GM12878 (cell line): Measurements from ENCODE around the gene LMOD1. TPM values are rescaled to one million over a fixed set of nuclear protein-coding genes. Genes with fewer than 3 reads are reported as not detected.

Experiments used
- ATAC-seq: fragments of 200-7000 bp; cut with Tn5 transposase; 3 replicates; pipeline ENCODE4 v1.9.1; 2020; ENCODE audit warnings: mild to moderate bottlenecking, moderate library complexity
- BruUV-seq: library from RNA; stranded (reverse); fragments of 400-500 nt; replicated peaks from 2 replicates; lab custom pipeline; 2021; lab: Mats Ljungman, UMichigan
- CTCF ChIA-PET: fragments of 300-600 bp; sonication (Branson Sonifier 250); formaldehyde crosslinking; extraction: SDS; loops from one replicate; lab custom pipeline; 2021; ENCODE audit warnings: inconsistent platforms; lab: Yijun Ruan, JAX
- POLR2A ChIA-PET: fragments of 350-600 bp; formaldehyde crosslinking; extraction: SDS; loops from one replicate; lab custom pipeline; 2021; ENCODE audit warnings: inconsistent platforms; lab: Charles Lee
- RAD21 ChIA-PET: fragments of 300-600 bp; sonication (Branson Sonifier 250); formaldehyde crosslinking; loops from one replicate; lab custom pipeline; 2023; ENCODE audit warnings: antibody characterized with exemption; ENCODE audit not compliant: unreplicated experiment; lab: Charles Lee
- SMC1A ChIA-PET: fragments of 300-600 bp; sonication (Branson Sonifier 250); formaldehyde crosslinking; loops from one replicate; lab custom pipeline; 2023; ENCODE audit not compliant: unreplicated experiment, uncharacterized antibody; lab: Charles Lee
- DNase-seq: peaks from one replicate; pipeline ENCODE4 v3.0.0-alpha.2; 2011; ENCODE audit warnings: low read depth, low spot score
- FAIRE-seq: peaks from 3 replicates; lab custom pipeline; 2011; peaks lifted over from hg19 to GRCh38; lab: Jason Lieb, UNC
- H2AFZ ChIP-seq: 2 replicates; pipeline ENCODE4 v1.6.0; 2011; ENCODE audit warnings: low read depth, low read length, control low read depth; ENCODE audit not compliant: control insufficient read depth
- H3K27ac ChIP-seq: 2 replicates; pipeline ENCODE4 v1.5.1; 2011; ENCODE audit warnings: control low read depth; ENCODE audit not compliant: control insufficient read depth, insufficient read depth
- H3K27me3 ChIP-seq, 2 experiments: replicated peaks in 1 of 2; 2 replicates each; pipeline versions ENCODE4 v1.6.0 to v1.6.1; 2011; ENCODE audit warnings: low read length in 1 of 2; ENCODE audit not compliant: control insufficient read depth in 2 of 2, insufficient read depth in 2 of 2
- H3K36me3 ChIP-seq, 2 experiments: 2 replicates each; pipeline ENCODE4 v1.5.1; 2011; ENCODE audit warnings: low read length in 1 of 2; ENCODE audit not compliant: control insufficient read depth in 2 of 2, insufficient read depth in 2 of 2
- H3K4me1 ChIP-seq: 2 replicates; pipeline ENCODE4 v1.6.1; 2011; ENCODE audit warnings: mild to moderate bottlenecking, low read length, moderate library complexity, mixed read lengths; ENCODE audit not compliant: control insufficient read depth, insufficient read depth
- H3K4me2 ChIP-seq: 2 replicates; pipeline ENCODE4 v1.6.0; 2011; ENCODE audit warnings: control low read depth; ENCODE audit not compliant: control insufficient read depth, insufficient read depth
- H3K4me3 ChIP-seq: fragments of 200-600 bp; sonication (generic); 2 replicates; pipeline ENCODE4 v1.5.1; 2016
- H3K79me2 ChIP-seq: 2 replicates; pipeline ENCODE4 v1.6.0; 2011; ENCODE audit warnings: low read length; ENCODE audit not compliant: control insufficient read depth, insufficient read depth
- H3K9ac ChIP-seq: 2 replicates; pipeline ENCODE4 v1.8.0; 2011; ENCODE audit warnings: low read length, control low read depth, mixed read lengths; ENCODE audit not compliant: control insufficient read depth, insufficient read depth
- H3K9me3 ChIP-seq: replicated peaks from 3 replicates; pipeline ENCODE4 v1.5.1; 2011; ENCODE audit warnings: mild to moderate bottlenecking, low read length; ENCODE audit not compliant: control insufficient read depth, insufficient read depth
- H4K20me1 ChIP-seq: 2 replicates; pipeline ENCODE4 v1.6.0; 2011; ENCODE audit not compliant: control insufficient read depth, insufficient read depth
- ATF2 ChIP-seq: IDR thresholded peaks from 2 replicates; pipeline ENCODE4 v1.6.1; 2012; ENCODE audit warnings: low read length, inconsistent platforms
- CBX3 ChIP-seq: fragments of 200-600 bp; sonication (generic); IDR thresholded peaks from 2 replicates; pipeline ENCODE4 v1.6.1; 2016; ENCODE audit warnings: low read depth, borderline replicate concordance
- EED ChIP-seq: sonication (generic); IDR thresholded peaks from 2 replicates; pipeline ENCODE4 v1.6.1; 2016; ENCODE audit warnings: antibody characterized with exemption, low read depth
- FOXM1 ChIP-seq: IDR thresholded peaks from 2 replicates; pipeline ENCODE4 v1.6.1; 2012; ENCODE audit warnings: low read depth, mild to moderate bottlenecking, inconsistent platforms, low read length, moderate library complexity
- GABPA ChIP-seq: IDR thresholded peaks from 2 replicates; pipeline ENCODE4 v1.6.1; 2014; ENCODE audit warnings: antibody characterized with exemption, low read depth, mild to moderate bottlenecking, inconsistent platforms
- HCFC1 ChIP-seq: fragments of 150-350 bp; IDR thresholded peaks from 2 replicates; pipeline ENCODE4 v1.6.1; 2014; ENCODE audit warnings: low read length
- HSF1 ChIP-seq: fragments of 150-350 bp; IDR thresholded peaks from 2 replicates; pipeline ENCODE4 v1.6.1; 2014; ENCODE audit warnings: mild to moderate bottlenecking, low read depth, low read length
- KAT2A ChIP-seq: conservative IDR thresholded peaks from 2 replicates; pipeline ENCODE4 v1.6.1; 2011; ENCODE audit warnings: low read depth, low read length; ENCODE audit not compliant: control insufficient read depth
- KLF5 ChIP-seq: fragments of 450-650 bp; IDR thresholded peaks from 2 replicates; pipeline ENCODE4 v1.6.1; 2014; ENCODE audit warnings: mild to moderate bottlenecking; ENCODE audit not compliant: partially characterized antibody
- NFXL1 ChIP-seq: fragments of 450-650 bp; IDR thresholded peaks from 2 replicates; pipeline ENCODE4 v1.6.1; 2017; ENCODE audit warnings: antibody characterized with exemption, mild to moderate bottlenecking, borderline replicate concordance
- NFYA ChIP-seq: IDR thresholded peaks from 2 replicates; pipeline ENCODE4 v1.6.1; 2011; ENCODE audit warnings: low read depth, mild to moderate bottlenecking, low read length, improper control_type of control experiment, borderline replicate concordance
- NR2C2 ChIP-seq: IDR thresholded peaks from 2 replicates; pipeline ENCODE4 v1.6.1; 2011; ENCODE audit warnings: borderline replicate concordance, low read depth; ENCODE audit not compliant: control insufficient read depth, insufficient read length
- POLR2AphosphoS2 ChIP-seq: IDR thresholded peaks from 2 replicates; pipeline ENCODE4 v1.6.1; 2011; ENCODE audit warnings: low read depth, mild to moderate bottlenecking, low read length, improper control_type of control experiment, moderate library complexity
- RBBP5 ChIP-seq: fragments of 200-600 bp; sonication (generic); conservative IDR thresholded peaks from 2 replicates; pipeline ENCODE4 v1.6.1; 2016
- SMARCA5 ChIP-seq: fragments of 450-650 bp; IDR thresholded peaks from 2 replicates; pipeline ENCODE4 v1.6.1; 2017; ENCODE audit warnings: mild to moderate bottlenecking
- SMC3 ChIP-seq: IDR thresholded peaks from 2 replicates; pipeline ENCODE4 v1.6.1; 2011; ENCODE audit warnings: low read length, improper control_type of control experiment, borderline replicate concordance
- WGBS: methylation state at CpG from one replicate; pipeline ENCODE4 v1.1.6; 2016; ENCODE audit warnings: low lambda C conversion rate; ENCODE audit not compliant: insufficient replicate concordance, insufficient coverage; ENCODE audit errors: missing lambda C conversion rate; 5-methylcytosine and 5-hydroxymethylcytosine counted together
- in situ Hi-C: fragments of 300-500 bp; cut with MboI; formaldehyde crosslinking; loops from 9 replicates; pipeline ENCODE4 v1.14.3; 2018; ENCODE audit warnings: mixed read lengths
- intact Hi-C: fragments of 100-400 bp; cut with micrococcal nuclease; formaldehyde crosslinking; loops from one replicate; pipeline ENCODE4 v1.14.2; 2022; ENCODE audit not compliant: unreplicated experiment
- polyA plus RNA-seq, 11 experiments: library from polyadenylated mRNA; depleted of rRNA in 4 of 11; unstranded in 6 of 11; stranded (reverse) in 5 of 11; fragments of >200 nt; fragmentation: Nextera tagmentation in 4 of 11; fragmentation: Illumina TruSeq in 1 of 11; extraction: Ambion mirVana in 4 of 11; extraction: Trizol in 1 of 11; gene quantifications; 1 replicate in 1 of 11; 2 replicates in 10 of 11; pipeline versions ENCODE4 v1.2.1 to v1.2.3, GENCODE V29; 2011 to 2016; ENCODE audit warnings: inconsistent platforms in 2 of 11, missing spikeins in 2 of 11, low read depth in 1 of 11
- total RNA-seq, 4 experiments: library from RNA; depleted of rRNA in 3 of 4; stranded (reverse); fragments of >200 nt in 3 of 4; fragmentation: Illumina TruSeq in 1 of 4; extraction: Trizol in 1 of 4; gene quantifications; 2 replicates each; pipeline versions ENCODE4 v1.2.1 to v1.2.3, GENCODE V29; 2013 to 2021
- TF ChIP-seq, protein P1 (sequence below): fragments of 450-650 bp; IDR thresholded peaks from 2 replicates; pipeline ENCODE4 v1.6.1; 2016; ENCODE audit warnings: mild to moderate bottlenecking

LMOD1 gene
- total and polyA plus RNA-seq, 10 of the 15 experiments (the other 5 are each of a cell fraction or from before 2014, with no cell fraction given), result 0.15 TPM; not detected in 9

DNA sequence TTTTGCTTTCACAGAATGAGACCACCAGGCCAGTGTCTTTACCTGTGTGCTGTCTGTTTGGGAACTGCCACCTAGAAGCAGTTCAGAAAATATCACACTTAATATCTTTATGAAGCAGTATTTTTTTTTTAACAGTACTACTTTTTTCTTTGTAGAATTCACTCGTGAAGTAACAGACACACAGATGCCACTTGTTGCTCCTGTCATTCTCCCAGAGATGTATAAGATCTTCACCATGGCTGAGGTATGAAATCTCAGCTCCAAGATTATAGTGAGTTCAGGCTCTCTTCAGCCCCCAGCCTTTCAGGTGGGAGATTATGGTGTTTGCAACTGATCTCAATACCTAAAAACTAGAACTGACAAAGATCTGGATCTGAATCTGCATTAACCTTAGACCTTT lies 94.4 kb downstream of the LMOD1 start (continued):
- TF ChIP-seq, protein P1, sequence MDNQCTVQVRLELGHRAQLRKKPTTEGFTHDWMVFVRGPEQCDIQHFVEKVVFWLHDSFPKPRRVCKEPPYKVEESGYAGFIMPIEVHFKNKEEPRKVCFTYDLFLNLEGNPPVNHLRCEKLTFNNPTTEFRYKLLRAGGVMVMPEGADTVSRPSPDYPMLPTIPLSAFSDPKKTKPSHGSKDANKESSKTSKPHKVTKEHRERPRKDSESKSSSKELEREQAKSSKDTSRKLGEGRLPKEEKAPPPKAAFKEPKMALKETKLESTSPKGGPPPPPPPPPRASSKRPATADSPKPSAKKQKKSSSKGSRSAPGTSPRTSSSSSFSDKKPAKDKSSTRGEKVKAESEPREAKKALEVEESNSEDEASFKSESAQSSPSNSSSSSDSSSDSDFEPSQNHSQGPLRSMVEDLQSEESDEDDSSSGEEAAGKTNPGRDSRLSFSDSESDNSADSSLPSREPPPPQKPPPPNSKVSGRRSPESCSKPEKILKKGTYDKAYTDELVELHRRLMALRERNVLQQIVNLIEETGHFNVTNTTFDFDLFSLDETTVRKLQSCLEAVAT, result no peak

DNA sequence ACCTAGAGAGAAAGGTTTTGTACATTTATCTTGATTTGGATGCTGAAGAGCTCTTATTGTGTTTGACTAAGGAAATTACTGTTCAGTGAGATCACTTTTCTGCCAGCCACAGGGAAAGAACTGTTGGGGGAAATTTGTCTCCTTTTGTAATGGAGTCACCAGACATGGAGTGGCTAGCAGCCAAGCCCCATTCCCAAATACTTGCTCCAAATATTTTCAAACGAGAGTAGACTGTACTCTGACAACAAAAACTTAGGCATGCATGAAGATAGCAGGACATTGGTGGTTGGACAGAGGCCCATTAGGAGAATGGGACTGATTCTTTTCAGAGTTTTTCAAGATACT lies 96.3 kb downstream of the LMOD1 start:
- Histone ChIP-seq H4K20me1 (no peaks in the 10 kb centered on the region), H3K9me3 (no peaks in the 10 kb centered on the region), H3K4me1 (no peaks in the 10 kb centered on the region), H3K79me2 (peaks cover 10% of the 10 kb centered on the region), H3K27ac (no peak overlapping the region), H3K9ac (no peak overlapping the region), H2AFZ (no peak overlapping the region)
- intact Hi-C loops (no loop called here), in situ Hi-C loops (no loop called here)
- BruUV-seq, result no TSS peak
- ChIA-PET SMC1A (interaction anchor here (0.7 kb wide), 1 partner anchor 609 kb away, joined by 3 read pairs; no protein-coding TSS in a partner anchor), RAD21 (no interaction called here), CTCF (interaction anchor here (0.6 to 1.9 kb wide), 6 partner anchors 18 to 1083 kb away, joined by 3 to 10 read pairs (median 5); no protein-coding TSS in a partner anchor)
- TF ChIP-seq POLR2AphosphoS2, result no peak
- TF ChIP-seq SMARCA5, result no peak
- no peak for TF ChIP-seq NR2C2
- TF ChIP-seq SMC3, result no peak
- no peak for TF ChIP-seq GABPA
- no peak for TF ChIP-seq HSF1
- TF ChIP-seq KAT2A, result no peak
- TF ChIP-seq ATF2, result no peak
- TF ChIP-seq EED, result no peak
- TF ChIP-seq CBX3, result no peak
- no peak for TF ChIP-seq KLF5
- TF ChIP-seq NFYA, result no peak
- no peak for TF ChIP-seq NFXL1
- TF ChIP-seq RBBP5, result no peak
- no peak for TF ChIP-seq FOXM1
- TF ChIP-seq HCFC1, result no peak
- TF ChIP-seq, all 136 proteins: peak for 0
- no peak for DNase-seq
- WGBS, result 94% methylated on average over 1 of the region's 1 CpG
- FAIRE-seq, result no peak
- H3K36me3 ChIP-seq, result peaks cover 10 to 42% of the 10 kb centered on the region in 2 experiments
- no peaks in the 10 kb centered on the region for H3K27me3 ChIP-seq
- no peak overlapping the region for H3K4me3 ChIP-seq
- POLR2A ChIA-PET, result interaction anchor here (2.2 kb wide), 1 partner anchor 17 kb away, joined by 7 read pairs; no protein-coding TSS in a partner anchor
- no peak for ATAC-seq
- no peak overlapping the region for H3K4me2 ChIP-seq
